Urinary bladder (tissue), 4 donors: ENCODE results near the gene HAAO. TPM values are rescaled to one million over a fixed set of nuclear protein-coding genes. Genes with fewer than 3 reads are reported as not detected.

Experiments used
- DNase-seq: peaks from one replicate; pipeline ENCODE4 v3.0.0-alpha.2; 2015; ENCODE audit errors: extremely low spot score
- H3K27ac ChIP-seq: one replicate; pipeline ENCODE4 v1.5.1; 2013; ENCODE audit warnings: low read depth, mild to moderate bottlenecking, moderate library complexity
- H3K36me3 ChIP-seq: one replicate; pipeline ENCODE4 v1.6.1; 2013; ENCODE audit warnings: mild to moderate bottlenecking, moderate library complexity; ENCODE audit not compliant: insufficient read depth
- H3K4me1 ChIP-seq: one replicate; pipeline ENCODE4 v1.6.1; 2013; ENCODE audit warnings: mild to moderate bottlenecking, moderate library complexity; ENCODE audit not compliant: insufficient read depth
- H3K4me3 ChIP-seq: one replicate; pipeline ENCODE4 v1.5.1; 2013; ENCODE audit warnings: low read depth, low read length
- WGBS: extraction: QIAGEN DNeasy Blood & Tissue Kit; methylation state at CpG from one replicate; pipeline ENCODE4 v1.1.7; 2013; 5-methylcytosine and 5-hydroxymethylcytosine counted together
- polyA plus RNA-seq: library from polyadenylated mRNA; stranded (reverse); fragments of 200-250 nt; gene quantifications from one replicate; pipeline ENCODE4 v1.2.3, GENCODE V29; 2013
- total RNA-seq: library from RNA; depleted of rRNA; stranded (reverse); fragments of >200 nt; gene quantifications from one replicate; pipeline ENCODE4 v1.2.3, GENCODE V29; 2014
- donor health status: healthy with polysubstance abuse.
- donor health status: healthy.

HAAO gene
- total and polyA plus RNA-seq, 2 donors: 10.6 to 31.5 TPM

DNA sequence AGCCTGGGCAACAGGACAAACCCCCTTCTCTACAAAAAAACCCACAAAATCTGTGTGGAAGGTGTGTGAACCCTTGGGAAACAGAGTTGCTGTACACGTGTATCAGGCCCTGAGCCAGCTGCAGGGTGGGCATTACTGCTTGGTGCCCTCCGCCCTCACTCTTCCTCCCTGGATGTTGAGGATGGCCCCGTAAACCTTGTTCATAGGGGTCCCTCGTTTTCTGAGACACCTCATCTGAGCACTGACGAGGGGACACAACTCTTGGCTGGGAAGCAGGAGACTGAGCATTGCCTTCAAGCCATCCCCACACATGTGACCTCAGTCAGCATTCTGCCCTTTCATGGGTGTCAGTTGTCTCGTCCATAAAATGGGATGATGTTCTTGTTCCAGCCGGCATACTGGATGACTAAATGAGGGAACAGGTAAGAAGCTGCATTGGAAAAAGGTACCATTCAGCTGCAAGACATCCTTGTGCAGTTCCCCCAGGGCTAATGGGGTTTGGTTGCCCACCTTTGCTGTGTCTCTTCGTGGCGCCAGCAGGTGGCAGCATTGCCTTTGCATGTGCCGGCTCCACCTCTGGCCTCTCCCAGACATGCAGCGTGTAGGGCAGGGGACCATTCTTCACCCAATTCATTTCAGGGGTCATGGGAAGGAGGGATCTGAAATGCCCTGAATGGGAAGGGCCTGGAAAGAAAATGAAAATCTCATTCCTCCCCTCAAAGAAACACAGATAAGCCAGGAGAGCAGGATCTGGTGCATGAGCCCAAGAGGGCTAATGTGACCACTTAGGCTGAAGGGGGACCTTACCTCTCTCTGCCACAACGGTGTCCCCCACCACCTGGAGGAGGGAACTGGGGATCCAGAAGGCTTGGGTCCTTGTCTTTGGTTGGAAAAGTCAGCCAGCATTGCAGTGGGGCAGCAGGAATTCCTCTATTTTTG, 36.4 kb upstream of the HAAO start:
- WGBS: 31% methylated on average over 12 of the region's 12 CpGs
- DNase-seq: peak; percentile 49
- no peak overlapping the region for H3K27ac ChIP-seq
- no peaks in the 10 kb centered on the region for H3K36me3 ChIP-seq
- H3K4me3 ChIP-seq: no peak overlapping the region
- no peaks in the 10 kb centered on the region for H3K4me1 ChIP-seq

DNA sequence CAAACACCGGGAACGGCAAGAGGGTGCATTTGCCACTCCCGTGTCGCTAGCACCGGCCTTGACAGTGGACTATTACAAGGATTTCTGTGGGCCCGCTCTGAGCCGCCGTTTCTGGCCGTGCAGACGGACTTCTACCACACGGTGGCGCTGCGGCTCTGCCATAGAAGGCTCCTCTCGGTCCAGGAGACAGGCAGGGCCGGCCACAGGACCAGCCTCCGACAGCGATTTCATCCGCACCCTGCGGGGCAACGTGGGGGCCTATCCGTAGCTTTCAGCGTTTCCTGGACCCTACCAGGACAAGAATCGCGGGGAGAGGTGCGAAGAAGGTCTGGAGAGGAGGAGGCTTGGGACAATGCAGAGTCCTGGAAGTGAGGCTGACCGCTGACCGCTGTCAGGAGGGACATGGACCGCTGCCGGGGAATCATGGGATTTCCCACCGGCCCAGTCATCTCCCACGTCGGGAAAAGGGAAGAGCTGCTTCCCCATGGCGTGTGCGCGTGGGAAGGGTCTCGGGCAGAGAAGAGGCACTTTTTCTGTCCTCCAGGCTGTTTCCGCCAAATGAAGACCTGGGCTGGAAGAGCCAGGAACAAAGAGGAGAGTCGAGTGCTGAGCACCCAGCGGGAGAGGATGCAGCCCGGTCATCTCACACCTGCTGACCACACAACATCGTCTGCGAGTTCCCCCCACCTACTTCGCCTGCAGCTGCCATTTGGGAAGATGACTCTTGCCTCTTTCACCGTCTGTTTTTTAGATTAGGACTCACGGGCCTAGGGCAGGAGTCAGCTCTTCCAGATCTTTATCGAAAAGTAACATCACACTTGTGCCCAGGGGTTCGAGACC, 35.5 kb upstream of the HAAO start:
- no peaks in the 10 kb centered on the region for H3K4me1 ChIP-seq
- no peaks in the 10 kb centered on the region for H3K36me3 ChIP-seq
- peak; percentile 64 for DNase-seq
- no peak overlapping the region for H3K27ac ChIP-seq
- WGBS: 30% methylated on average over 47 of the region's 47 CpGs
- H3K4me3 ChIP-seq: no peak overlapping the region

DNA sequence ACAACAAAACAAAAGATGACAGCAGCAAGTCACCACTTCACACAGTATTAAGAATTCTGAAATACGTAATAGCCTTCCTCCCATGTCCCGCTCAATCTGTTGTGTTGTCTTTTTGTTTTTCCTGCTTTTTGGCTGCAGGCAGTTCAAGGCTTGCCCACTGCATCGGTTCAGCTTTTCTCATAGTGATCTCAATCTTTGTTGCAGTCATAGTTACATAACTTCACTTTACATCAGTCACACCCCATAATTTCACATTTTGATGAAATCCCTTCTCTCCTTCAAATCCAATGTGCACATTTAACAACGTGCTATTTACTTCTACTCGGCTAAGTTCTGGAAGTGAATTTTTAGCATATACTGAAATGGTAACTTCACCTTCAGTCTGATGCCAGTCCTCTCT, 33.8 kb upstream of the HAAO start:
- 82% methylated on average over 5 of the region's 5 CpGs for WGBS
- Histone ChIP-seq H3K4me3 (no peak overlapping the region), H3K36me3 (no peaks in the 10 kb centered on the region), H3K27ac (no peak overlapping the region), H3K4me1 (no peaks in the 10 kb centered on the region)
- no peak for DNase-seq

DNA sequence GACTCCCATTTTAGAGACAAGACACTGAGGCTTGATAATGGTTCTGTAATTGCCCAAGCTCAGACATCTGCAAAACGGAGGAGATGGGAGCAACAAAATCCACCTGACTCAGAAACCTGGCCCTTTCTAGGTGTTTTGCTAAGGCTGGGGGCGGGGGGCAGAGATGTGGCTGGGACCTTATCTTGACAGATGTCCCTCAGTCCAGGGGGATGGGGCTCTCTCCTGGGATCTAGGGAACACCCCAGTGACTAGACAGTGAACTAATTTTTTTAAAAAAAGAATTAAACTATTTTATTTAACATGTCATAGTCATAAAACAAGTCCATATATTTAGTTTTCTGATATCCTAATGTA, 32.0 kb upstream of the HAAO start:
- Histone ChIP-seq H3K27ac (no peak overlapping the region), H3K36me3 (no peaks in the 10 kb centered on the region), H3K4me3 (no peak overlapping the region), H3K4me1 (no peaks in the 10 kb centered on the region)
- 86% methylated on average over 2 of the region's 2 CpGs for WGBS
- DNase-seq: no peak

DNA sequence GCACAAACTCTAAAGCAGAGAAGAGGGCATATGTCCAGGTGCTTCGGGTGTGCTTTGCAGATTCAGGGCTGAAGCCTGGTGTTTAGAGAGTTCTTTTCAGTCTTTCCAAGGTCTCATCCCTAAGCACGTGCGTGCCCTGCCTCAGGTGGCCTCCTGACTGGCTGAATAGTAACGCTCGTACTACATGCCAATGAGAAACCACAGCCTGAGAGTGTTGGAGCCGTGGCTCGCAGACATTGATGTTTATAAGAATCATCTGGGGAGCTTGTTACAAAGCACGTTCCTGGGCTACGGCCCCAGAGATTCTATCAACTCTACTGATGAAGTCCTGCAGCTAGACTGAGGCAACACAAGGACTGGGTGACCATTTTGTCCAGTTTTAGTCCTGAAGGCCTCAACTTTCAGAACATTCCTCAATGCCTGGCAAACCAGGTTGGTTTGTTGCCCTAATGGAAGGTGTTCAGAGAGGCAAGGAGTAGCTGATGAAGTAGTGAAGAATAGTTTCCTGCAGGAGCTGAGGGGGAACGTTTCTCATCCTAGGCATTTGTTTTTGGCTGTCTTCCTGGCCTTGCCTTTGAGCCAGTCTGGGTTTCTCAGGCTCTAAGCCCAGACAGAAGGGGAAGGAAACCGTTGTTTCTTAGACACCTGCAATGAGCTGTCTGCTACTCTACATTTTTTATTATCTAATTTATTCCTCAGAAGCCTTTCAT, 31.5 kb upstream of the HAAO start:
- Histone ChIP-seq H3K36me3 (no peaks in the 10 kb centered on the region), H3K4me3 (no peak overlapping the region), H3K4me1 (no peaks in the 10 kb centered on the region), H3K27ac (no peak overlapping the region)
- DNase-seq: no peak
- 44% methylated on average over 11 of the region's 11 CpGs for WGBS

DNA sequence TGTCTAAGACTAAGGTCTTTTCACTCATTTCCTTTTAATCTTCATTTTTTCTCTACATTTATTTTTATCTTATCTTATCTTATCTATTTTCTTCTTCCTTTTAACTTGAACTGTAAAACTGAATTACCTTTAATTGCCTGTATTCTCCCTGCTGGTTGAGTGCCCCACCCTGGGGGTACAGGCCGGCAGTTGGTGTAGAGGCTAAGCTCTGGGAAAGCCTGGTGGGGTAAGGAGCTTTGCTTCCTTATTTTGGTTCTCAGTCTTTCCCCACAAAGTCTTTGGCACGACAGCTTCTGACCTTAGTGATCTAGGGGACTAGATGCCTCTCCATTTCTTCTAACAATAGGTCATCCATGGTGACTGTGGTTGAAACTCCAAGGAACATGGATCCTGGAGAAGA, 26.8 kb upstream of the HAAO start:
- no peak overlapping the region for H3K4me3 ChIP-seq
- DNase-seq: no peak
- 82% methylated on average over 2 of the region's 2 CpGs for WGBS
- H3K4me1 ChIP-seq: no peaks in the 10 kb centered on the region
- H3K36me3 ChIP-seq: no peaks in the 10 kb centered on the region
- H3K27ac ChIP-seq: no peak overlapping the region

DNA sequence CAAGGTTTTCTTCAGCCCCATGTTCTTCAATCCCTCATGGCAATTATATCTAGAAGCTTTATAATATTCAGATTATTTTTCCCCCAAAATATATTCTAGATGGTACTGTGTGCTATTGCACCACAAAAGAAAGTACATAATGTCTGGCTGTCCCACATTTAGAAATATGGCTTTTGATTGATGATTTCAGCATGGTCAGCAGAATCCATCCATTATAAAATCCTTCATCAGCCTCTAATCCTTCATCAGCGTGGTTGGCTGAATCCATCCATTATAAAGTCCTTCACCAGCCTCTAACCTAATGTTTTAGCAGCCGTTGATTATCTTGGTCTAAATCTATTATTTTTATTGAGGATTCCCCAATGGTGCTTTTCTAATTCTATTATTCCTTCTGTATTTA, 23.3 kb upstream of the HAAO start:
- H3K4me1 ChIP-seq: no peaks in the 10 kb centered on the region
- H3K36me3 ChIP-seq: no peaks in the 10 kb centered on the region
- DNase-seq: no peak
- 33% methylated on average over 2 of the region's 2 CpGs for WGBS
- no peak overlapping the region for H3K4me3 ChIP-seq
- no peak overlapping the region for H3K27ac ChIP-seq

DNA sequence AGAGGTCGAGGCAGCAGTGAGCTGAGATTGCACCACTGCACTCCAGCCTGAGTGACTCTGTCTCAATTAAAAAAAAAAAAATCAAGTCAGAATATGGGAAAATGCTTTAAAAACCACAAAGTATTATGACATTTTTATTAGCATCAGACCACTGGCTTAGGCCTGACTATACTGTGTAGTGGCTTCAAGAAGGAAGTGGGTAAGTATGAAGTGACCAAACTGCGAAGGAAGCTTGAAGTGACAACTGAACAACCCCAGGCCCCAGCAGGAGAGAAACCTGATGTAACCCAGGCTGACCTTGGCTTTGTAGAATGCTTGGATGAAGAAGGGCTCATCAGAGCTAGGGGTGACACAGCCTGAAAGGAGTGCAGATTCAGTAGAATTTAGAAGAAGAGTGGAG, 21.4 kb upstream of the HAAO start:
- 91% methylated on average over 2 of the region's 2 CpGs for WGBS
- no peak for DNase-seq
- H3K27ac ChIP-seq: no peak overlapping the region
- H3K36me3 ChIP-seq: no peaks in the 10 kb centered on the region
- H3K4me3 ChIP-seq: no peak overlapping the region
- no peaks in the 10 kb centered on the region for H3K4me1 ChIP-seq

DNA sequence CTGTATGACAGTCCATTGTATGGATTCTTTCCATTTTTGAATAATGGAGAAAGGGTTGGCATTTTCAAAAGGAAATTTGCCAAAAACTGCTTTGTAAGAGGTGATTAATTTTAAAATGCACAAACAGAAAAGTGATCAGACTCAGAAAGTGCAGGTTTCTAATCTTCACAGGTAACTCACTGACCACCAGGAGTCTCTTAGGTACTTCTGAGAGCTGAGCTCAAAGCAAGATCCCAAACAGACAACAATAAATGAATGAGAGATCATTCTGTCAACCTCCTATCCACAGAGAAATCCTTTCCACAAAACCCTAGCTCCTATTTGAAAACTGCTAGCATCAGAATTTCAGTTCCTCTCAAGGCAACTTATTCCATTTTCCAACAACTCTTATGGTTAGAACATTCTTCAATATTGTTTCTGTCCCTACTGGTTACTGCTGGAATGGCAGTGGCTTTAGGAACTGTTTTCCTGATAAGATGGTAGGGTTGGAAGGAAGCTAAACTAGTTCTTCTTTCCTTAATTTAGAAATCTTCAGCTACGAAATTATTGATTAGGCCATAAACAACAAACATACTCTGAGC, 20.6 kb upstream of the HAAO start:
- H3K36me3 ChIP-seq: no peaks in the 10 kb centered on the region
- 0% methylated on average over 1 of the region's 1 CpG for whole genome bisulfite sequencing
- no peak for DNase-seq
- H3K4me3 ChIP-seq: no peak overlapping the region
- no peaks in the 10 kb centered on the region for H3K4me1 ChIP-seq
- no peak overlapping the region for H3K27ac ChIP-seq

DNA sequence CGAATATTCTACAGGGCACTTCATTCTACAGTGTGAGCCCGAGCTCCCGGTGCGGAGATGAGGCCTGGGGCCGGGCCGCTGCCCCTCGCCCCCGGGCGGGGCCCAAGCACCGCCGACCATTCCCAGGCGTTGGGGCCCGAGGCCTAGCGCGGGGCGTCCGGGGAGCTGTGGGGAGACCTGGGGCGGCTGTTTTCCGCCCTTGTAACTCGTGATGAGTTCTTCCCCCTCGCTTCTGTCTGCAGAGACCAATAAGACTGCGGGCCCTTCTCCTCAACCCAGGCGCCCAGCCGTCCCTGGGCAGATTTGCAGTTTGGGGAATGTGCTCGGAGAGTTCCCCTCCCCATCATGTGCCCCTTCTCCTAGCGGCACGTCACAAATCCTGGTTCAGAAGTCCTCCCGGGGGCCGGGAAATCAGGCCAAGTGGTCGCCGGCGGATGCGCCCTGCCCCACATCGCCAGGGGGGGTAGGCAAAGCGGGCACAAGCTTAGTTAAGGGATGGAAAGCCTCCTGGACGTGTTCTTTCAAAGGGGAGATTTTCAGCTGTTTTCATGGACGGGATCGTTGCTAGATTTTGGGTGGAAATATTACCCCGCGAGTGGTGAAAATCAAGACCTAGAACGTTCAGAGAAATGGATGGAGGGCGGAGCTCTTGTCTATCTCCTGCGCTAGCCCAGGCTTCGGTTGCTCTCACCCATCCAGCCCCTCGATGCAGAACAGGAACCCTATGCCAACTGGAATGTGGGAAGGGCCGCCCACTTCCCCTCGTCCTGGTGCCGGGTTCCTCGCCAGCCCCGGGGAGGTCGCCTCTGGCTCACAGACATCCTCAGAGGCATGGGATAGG, 18.8 kb upstream of the HAAO start:
- Histone ChIP-seq H3K4me3 (peak overlapping the region; percentile 53), H3K27ac (peak overlapping the region; percentile 98), H3K4me1 (no peaks in the 10 kb centered on the region), H3K36me3 (no peaks in the 10 kb centered on the region)
- DNase-seq: no peak
- 2% methylated on average over 51 of the region's 51 CpGs for WGBS

DNA sequence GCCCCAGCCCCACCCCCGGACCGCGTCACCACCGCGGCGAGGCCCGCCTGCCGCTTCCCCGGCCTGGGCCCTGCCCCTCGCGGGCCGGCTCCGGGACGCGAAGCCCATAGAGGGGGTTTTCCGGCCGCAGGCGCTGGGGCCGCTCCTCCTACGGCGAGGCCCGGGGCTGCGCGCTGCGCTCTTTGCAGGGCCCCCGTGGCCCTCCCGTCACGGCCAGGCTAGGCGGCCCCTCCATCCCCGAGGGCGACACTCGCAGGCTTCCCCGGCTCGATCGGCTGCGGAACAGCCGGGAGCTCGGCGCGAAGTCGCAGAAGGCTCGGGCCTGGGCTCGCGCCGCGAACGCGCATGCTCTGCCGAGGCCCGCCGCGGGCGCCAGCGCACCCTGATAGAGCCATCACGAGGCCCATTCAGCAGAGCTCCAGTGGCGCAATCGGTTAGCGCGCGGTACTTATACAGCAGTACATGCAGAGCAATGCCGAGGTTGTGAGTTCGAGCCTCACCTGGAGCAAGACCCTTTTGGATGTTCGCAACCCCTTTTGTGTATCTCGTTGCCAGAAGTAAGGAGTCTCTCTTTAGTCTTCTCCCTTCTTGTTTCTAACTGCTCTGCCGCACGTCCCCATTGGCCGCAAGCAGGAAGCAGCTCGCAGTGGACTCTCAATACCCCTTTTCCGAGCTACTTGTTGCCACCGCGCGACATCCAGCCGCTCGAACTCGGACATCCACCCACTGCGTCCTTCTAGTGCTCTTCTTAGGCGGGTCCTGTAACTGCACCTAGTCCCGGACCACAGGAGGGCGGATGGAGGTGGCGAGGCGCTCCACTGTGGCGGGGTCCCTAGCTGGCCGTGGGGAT, 18.0 kb upstream of the HAAO start:
- DNase-seq: peak; percentile 87
- peak overlapping the region; percentile 53 for H3K4me3 ChIP-seq
- H3K27ac ChIP-seq: peak overlapping the region; percentile 100
- under 1% methylated on average over 83 of the region's 83 CpGs for whole genome bisulfite sequencing
- H3K4me1 ChIP-seq: no peaks in the 10 kb centered on the region
- H3K36me3 ChIP-seq: no peaks in the 10 kb centered on the region

DNA sequence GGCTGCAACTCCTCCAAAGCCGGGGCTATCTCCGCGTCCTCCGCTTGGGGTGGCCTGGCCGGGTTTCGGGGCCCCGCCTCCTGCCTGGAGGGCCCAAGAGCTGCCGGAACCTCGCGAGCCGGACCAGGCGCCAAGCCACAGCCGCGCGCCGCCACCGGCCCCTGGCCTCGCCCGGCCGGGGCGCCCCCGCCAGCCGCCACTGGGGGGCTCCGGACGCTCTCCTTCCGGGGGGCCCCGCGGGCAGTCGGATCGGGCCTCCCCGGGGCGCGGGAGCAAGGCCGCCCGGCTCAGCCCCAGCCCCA, 17.4 kb upstream of the HAAO start:
- Histone ChIP-seq H3K4me3 (peak overlapping the region; percentile 53), H3K27ac (peak overlapping the region; percentile 100), H3K4me1 (no peaks in the 10 kb centered on the region), H3K36me3 (no peaks in the 10 kb centered on the region)
- WGBS: under 1% methylated on average over 35 of the region's 35 CpGs
- peak; percentile 70 for DNase-seq
